ENCODE results near the gene C17orf58. TPM values are rescaled to one million over a fixed set of nuclear protein-coding genes. Genes with fewer than 3 reads are reported as not detected.

Gene C17orf58
- total and polyA plus RNA-seq, 2 of the 8 experiments (the other 6 are each of a cell fraction or from before 2014, with no cell fraction given) = 22.6 to 24.1 TPM

GRCh38 chr17:67983383-67983688, 12.9 kb downstream of the C17orf58 start:
- H3K4ac ChIP-seq (replicated peaks; ENCODE audit: insufficient read length, low read depth, low read length) = no peak overlapping the region
- no peak overlapping the region for H4K5ac ChIP-seq (ENCODE audit: insufficient read length, low read depth, low read length)
- DNase-seq (ENCODE audit: low read depth in 1 of 2, low spot score in 2 of 2) = no peak
- H3K9me3 ChIP-seq (ENCODE audit: insufficient read depth in 2 of 2, low read depth in 1 of 2, low read length in 1 of 2) = no peaks in the 10 kb centered on the region
- no peak for FAIRE-seq
- H3K9ac ChIP-seq (replicated peaks in 1 of 4; ENCODE audit: extremely low read depth in 1 of 4, low read depth in 3 of 4, low read length in 3 of 4) = no peak overlapping the region
- no peak overlapping the region for H2AK5ac ChIP-seq (ENCODE audit: low read depth, low read length)
- H3K56ac ChIP-seq (replicated peaks; ENCODE audit: insufficient read length, low read depth, low read length) = no peak overlapping the region
- H3K14ac ChIP-seq (ENCODE audit: insufficient read length) = no peak overlapping the region
- no peak overlapping the region for H3K4me2 ChIP-seq (ENCODE audit: insufficient read depth in 1 of 2, low read depth in 2 of 2, low read length in 2 of 2)
- TF ChIP-seq POLR2A (IDR thresholded peaks at IDR 0.05; ENCODE audit: control extremely low read depth in 1 of 2, low read depth in 2 of 2, low read length in 2 of 2) = 0 out of 3 replicates have a peak, but pooled peaks of 1 of the 2 experiments have one; percentile 20
- TF ChIP-seq SRF (IDR thresholded peaks at IDR 0.05; ENCODE audit: low read depth, low read length) = no peak
- no peak overlapping the region for H2AFZ ChIP-seq (ENCODE audit: low read length)
- no peaks in the 10 kb centered on the region for H4K20me1 ChIP-seq (replicated peaks in 1 of 2; ENCODE audit: control insufficient read depth in 1 of 2, insufficient read depth in 2 of 2, low read length in 2 of 2)
- H2BK120ac ChIP-seq (replicated peaks; ENCODE audit: low read depth, low read length) = no peak overlapping the region
- H4K91ac ChIP-seq (replicated peaks; ENCODE audit: insufficient read length, low read length) = no peak overlapping the region
- WGBS, 2 experiments (ENCODE audit: extremely low coverage in 1 of 2, insufficient coverage in 1 of 2, insufficient read length in 1 of 2, insufficient replicate concordance in 2 of 2, low coverage in 1 of 2, low lambda C conversion rate in 2 of 2, missing lambda C conversion rate in 1 of 2) = 92% methylated on average over 3 of the region's 3 CpGs; no CpG with 5 or more reads in 1 of the 2 experiments
- H3K4me3 ChIP-seq (ENCODE audit: extremely low read depth in 1 of 4, insufficient read depth in 2 of 4, low read depth in 3 of 4, low read length in 4 of 4) = no peak overlapping the region
- H3K27ac ChIP-seq (ENCODE audit: low read depth, low read length) = no peak overlapping the region
- POLR2A ChIA-PET (ENCODE audit: partially characterized antibody) = interaction anchor here (1.4 to 2.6 kb wide), 2 partner anchors 8 to 9 kb away, joined by 4 to 13 read pairs; no protein-coding TSS in a partner anchor
- H3K4me1 ChIP-seq (replicated peaks in 1 of 4; ENCODE audit: control insufficient read depth in 3 of 4, insufficient read depth in 4 of 4, low read length in 3 of 4) = no peaks in the 10 kb centered on the region
- H3K36me3 ChIP-seq (ENCODE audit: control insufficient read depth in 2 of 4, insufficient read depth in 4 of 4, low read length in 3 of 4) = peaks cover 0 to 2% (median 0%) of the 10 kb centered on the region in 4 experiments; a peak in 2 of 8 replicates
- no peak overlapping the region for H3K23ac ChIP-seq (ENCODE audit: insufficient read length)
- no peak overlapping the region for H2BK15ac ChIP-seq (ENCODE audit: low read length)
- H3K18ac ChIP-seq (ENCODE audit: extremely low read depth, low read length) = no peak overlapping the region
- H4K8ac ChIP-seq (ENCODE audit: extremely low read depth, insufficient read depth, low read length) = no peak overlapping the region
- H2BK12ac ChIP-seq (ENCODE audit: low read depth, low read length) = no peak overlapping the region
- no peaks in the 10 kb centered on the region for H3K27me3 ChIP-seq (replicated peaks in 1 of 4; ENCODE audit: control insufficient read depth in 3 of 4, extremely low read depth in 1 of 4, insufficient read depth in 3 of 4, low read length in 3 of 4)
- CTCF ChIA-PET (ENCODE audit: partially characterized antibody) = no interaction called here
- no peak overlapping the region for H2BK20ac ChIP-seq (ENCODE audit: low read length)
- H3K79me2 ChIP-seq (ENCODE audit: control insufficient read depth in 1 of 2, insufficient read depth in 2 of 2, low read length in 2 of 2) = no peaks in the 10 kb centered on the region
- no peaks in the 10 kb centered on the region for H3K23me2 ChIP-seq (ENCODE audit: low read depth, low read length)
- no peak overlapping the region for H2BK5ac ChIP-seq (ENCODE audit: low read depth, low read length)
- no peaks in the 10 kb centered on the region for H3K79me1 ChIP-seq (ENCODE audit: low read depth, low read length)

Measured in H1 (cell line).